ENCODE results near the gene ZNF556. TPM values are rescaled to one million over a fixed set of nuclear protein-coding genes. Genes with fewer than 3 reads are reported as not detected.

Gene ZNF556
- total and polyA plus RNA-seq, 2 experiments from 2014 or later, result not detected

- Histone ChIP-seq H3K79me2 (replicated peaks; ENCODE audit: insufficient read depth) (0 out of 2 replicates have a peak, but pooled peaks cover 2% of the 10 kb centered on the region), H3K4me2 (no peak overlapping the region), H3K4me1 (ENCODE audit: insufficient read depth) (no peaks in the 10 kb centered on the region), H4K20me1 (replicated peaks; ENCODE audit: insufficient read depth) (no peaks in the 10 kb centered on the region), H3K36me3 (ENCODE audit: insufficient read depth) (peaks cover 54% of the 10 kb centered on the region), H2AFZ (no peak overlapping the region), H3F3A (replicated peaks; ENCODE audit: low read depth) (no peaks in the 10 kb centered on the region), H3K27me3 (ENCODE audit: insufficient read depth) (no peaks in the 10 kb centered on the region), H3K4me3 (no peak overlapping the region), H3K27ac (ENCODE audit: low read depth) (no peak overlapping the region), H3K9me2 (ENCODE audit: insufficient read depth) (no peaks in the 10 kb centered on the region)
- no peak for ATAC-seq
- no peak for TF ChIP-seq EZH2 (IDR thresholded peaks at IDR 0.05; ENCODE audit: low read depth, unreplicated experiment)
- TF ChIP-seq, protein P1, sequence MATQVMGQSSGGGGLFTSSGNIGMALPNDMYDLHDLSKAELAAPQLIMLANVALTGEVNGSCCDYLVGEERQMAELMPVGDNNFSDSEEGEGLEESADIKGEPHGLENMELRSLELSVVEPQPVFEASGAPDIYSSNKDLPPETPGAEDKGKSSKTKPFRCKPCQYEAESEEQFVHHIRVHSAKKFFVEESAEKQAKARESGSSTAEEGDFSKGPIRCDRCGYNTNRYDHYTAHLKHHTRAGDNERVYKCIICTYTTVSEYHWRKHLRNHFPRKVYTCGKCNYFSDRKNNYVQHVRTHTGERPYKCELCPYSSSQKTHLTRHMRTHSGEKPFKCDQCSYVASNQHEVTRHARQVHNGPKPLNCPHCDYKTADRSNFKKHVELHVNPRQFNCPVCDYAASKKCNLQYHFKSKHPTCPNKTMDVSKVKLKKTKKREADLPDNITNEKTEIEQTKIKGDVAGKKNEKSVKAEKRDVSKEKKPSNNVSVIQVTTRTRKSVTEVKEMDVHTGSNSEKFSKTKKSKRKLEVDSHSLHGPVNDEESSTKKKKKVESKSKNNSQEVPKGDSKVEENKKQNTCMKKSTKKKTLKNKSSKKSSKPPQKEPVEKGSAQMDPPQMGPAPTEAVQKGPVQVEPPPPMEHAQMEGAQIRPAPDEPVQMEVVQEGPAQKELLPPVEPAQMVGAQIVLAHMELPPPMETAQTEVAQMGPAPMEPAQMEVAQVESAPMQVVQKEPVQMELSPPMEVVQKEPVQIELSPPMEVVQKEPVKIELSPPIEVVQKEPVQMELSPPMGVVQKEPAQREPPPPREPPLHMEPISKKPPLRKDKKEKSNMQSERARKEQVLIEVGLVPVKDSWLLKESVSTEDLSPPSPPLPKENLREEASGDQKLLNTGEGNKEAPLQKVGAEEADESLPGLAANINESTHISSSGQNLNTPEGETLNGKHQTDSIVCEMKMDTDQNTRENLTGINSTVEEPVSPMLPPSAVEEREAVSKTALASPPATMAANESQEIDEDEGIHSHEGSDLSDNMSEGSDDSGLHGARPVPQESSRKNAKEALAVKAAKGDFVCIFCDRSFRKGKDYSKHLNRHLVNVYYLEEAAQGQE (IDR thresholded peaks at IDR 0.05; ENCODE audit: unreplicated experiment), result no peak
- no peak for TF ChIP-seq CREB1 (CRISPR knock-in tag; IDR thresholded peaks at IDR 0.05; ENCODE audit: low read depth)
- no peak for TF ChIP-seq ZNF114 (CRISPR knock-in tag; IDR thresholded peaks at IDR 0.05)
- TF ChIP-seq ETS1 (IDR thresholded peaks at IDR 0.05), result no peak
- no peak for TF ChIP-seq EZH2phosphoT487 (IDR thresholded peaks at IDR 0.05; ENCODE audit: unreplicated experiment)
- no peak for TF ChIP-seq ZNF331 (CRISPR knock-in tag; IDR thresholded peaks at IDR 0.05; ENCODE audit: low read depth)
- no peak for TF ChIP-seq JUNB (IDR thresholded peaks at IDR 0.05; ENCODE audit: unreplicated experiment)
- TF ChIP-seq, protein P2, sequence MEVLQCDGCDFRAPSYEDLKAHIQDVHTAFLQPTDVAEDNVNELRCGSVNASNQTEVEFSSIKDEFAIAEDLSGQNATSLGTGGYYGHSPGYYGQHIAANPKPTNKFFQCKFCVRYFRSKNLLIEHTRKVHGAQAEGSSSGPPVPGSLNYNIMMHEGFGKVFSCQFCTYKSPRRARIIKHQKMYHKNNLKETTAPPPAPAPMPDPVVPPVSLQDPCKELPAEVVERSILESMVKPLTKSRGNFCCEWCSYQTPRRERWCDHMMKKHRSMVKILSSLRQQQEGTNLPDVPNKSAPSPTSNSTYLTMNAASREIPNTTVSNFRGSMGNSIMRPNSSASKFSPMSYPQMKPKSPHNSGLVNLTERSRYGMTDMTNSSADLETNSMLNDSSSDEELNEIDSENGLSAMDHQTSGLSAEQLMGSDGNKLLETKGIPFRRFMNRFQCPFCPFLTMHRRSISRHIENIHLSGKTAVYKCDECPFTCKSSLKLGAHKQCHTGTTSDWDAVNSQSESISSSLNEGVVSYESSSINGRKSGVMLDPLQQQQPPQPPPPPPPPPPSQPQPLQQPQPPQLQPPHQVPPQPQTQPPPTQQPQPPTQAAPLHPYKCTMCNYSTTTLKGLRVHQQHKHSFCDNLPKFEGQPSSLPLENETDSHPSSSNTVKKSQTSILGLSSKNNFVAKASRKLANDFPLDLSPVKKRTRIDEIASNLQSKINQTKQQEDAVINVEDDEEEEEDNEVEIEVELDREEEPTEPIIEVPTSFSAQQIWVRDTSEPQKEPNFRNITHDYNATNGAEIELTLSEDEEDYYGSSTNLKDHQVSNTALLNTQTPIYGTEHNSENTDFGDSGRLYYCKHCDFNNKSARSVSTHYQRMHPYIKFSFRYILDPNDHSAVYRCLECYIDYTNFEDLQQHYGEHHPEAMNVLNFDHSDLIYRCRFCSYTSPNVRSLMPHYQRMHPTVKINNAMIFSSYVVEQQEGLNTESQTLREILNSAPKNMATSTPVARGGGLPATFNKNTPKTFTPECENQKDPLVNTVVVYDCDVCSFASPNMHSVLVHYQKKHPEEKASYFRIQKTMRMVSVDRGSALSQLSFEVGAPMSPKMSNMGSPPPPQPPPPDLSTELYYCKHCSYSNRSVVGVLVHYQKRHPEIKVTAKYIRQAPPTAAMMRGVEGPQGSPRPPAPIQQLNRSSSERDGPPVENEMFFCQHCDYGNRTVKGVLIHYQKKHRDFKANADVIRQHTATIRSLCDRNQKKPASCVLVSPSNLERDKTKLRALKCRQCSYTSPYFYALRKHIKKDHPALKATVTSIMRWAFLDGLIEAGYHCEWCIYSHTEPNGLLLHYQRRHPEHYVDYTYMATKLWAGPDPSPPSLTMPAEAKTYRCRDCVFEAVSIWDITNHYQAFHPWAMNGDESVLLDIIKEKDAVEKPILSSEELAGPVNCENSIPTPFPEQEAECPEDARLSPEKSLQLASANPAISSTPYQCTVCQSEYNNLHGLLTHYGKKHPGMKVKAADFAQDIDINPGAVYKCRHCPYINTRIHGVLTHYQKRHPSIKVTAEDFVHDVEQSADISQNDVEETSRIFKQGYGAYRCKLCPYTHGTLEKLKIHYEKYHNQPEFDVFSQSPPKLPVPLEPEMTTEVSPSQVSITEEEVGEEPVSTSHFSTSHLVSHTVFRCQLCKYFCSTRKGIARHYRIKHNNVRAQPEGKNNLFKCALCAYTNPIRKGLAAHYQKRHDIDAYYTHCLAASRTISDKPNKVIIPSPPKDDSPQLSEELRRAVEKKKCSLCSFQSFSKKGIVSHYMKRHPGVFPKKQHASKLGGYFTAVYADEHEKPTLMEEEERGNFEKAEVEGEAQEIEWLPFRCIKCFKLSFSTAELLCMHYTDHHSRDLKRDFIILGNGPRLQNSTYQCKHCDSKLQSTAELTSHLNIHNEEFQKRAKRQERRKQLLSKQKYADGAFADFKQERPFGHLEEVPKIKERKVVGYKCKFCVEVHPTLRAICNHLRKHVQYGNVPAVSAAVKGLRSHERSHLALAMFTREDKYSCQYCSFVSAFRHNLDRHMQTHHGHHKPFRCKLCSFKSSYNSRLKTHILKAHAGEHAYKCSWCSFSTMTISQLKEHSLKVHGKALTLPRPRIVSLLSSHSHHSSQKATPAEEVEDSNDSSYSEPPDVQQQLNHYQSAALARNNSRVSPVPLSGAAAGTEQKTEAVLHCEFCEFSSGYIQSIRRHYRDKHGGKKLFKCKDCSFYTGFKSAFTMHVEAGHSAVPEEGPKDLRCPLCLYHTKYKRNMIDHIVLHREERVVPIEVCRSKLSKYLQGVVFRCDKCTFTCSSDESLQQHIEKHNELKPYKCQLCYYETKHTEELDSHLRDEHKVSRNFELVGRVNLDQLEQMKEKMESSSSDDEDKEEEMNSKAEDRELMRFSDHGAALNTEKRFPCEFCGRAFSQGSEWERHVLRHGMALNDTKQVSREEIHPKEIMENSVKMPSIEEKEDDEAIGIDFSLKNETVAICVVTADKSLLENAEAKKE (CRISPR knock-in tag; IDR thresholded peaks at IDR 0.05), result no peak
- no peak for TF ChIP-seq CTCF (conservative IDR thresholded peaks at IDR 0.05; ENCODE audit: low read depth in 2 of 2)
- no peak for TF ChIP-seq NANOG (IDR thresholded peaks at IDR 0.05; ENCODE audit: borderline replicate concordance)
- Mint-ChIP-seq H3K27me3 (ENCODE audit: insufficient read depth, low read depth, poor library complexity) (no peaks in the 10 kb centered on the region), H3K4me1 (no peaks in the 10 kb centered on the region), H3K4me3 (no peak overlapping the region), H3K27ac (no peak overlapping the region), H3K36me3 (ENCODE audit: low read depth) (peaks cover 86% of the 10 kb centered on the region), H3K9me3 (peaks cover 97% of the 10 kb centered on the region)
- no peak for DNase-seq (ENCODE audit: low spot score)
These were observed 16.7 kb upstream of the ZNF556 start for GRCh38 chr19:2850256-2850925.

Measured in GM23338 (cell line).